CD14-positive monocyte (primary cell): ENCODE results near the gene GNPTG. TPM values are rescaled to one million over a fixed set of nuclear protein-coding genes. Genes with fewer than 3 reads are reported as not detected.

Experiments used
- DNase-seq, 3 donors: peaks; one replicate each; pipeline ENCODE4 v3.0.0-alpha.2; 2011 to 2022
- H2AFZ ChIP-seq: 2 replicates; pipeline ENCODE4 v1.6.0; 2012; ENCODE audit warnings: mild to moderate bottlenecking, low read depth, low read length, inconsistent platforms; ENCODE audit not compliant: insufficient read depth, poor library complexity, severe bottlenecking
- H3K27ac ChIP-seq, 2 donors: 1 replicate in 1 of 2; 2 replicates in 1 of 2; pipeline ENCODE4 v1.5.1; 2012 to 2013; ENCODE audit warnings: low read length in 2 of 2, control low read depth in 1 of 2, inconsistent platforms in 1 of 2, low read depth in 1 of 2, mild to moderate bottlenecking in 1 of 2
- H3K27me3 ChIP-seq, 2 donors: one replicate each; pipeline versions ENCODE4 v1.6.0 to v1.6.1; 2011 to 2013; ENCODE audit warnings: low read length in 2 of 2; ENCODE audit not compliant: control insufficient read depth in 2 of 2, insufficient read depth in 2 of 2
- H3K36me3 ChIP-seq, 2 donors: replicated peaks in 1 of 2; 1 replicate in 1 of 2; 2 replicates in 1 of 2; pipeline versions ENCODE4 v1.5.1 to v1.6.1; 2012 to 2013; ENCODE audit warnings: low read length in 2 of 2, control low read depth in 1 of 2, inconsistent platforms in 1 of 2, mild to moderate bottlenecking in 1 of 2; ENCODE audit not compliant: insufficient read depth in 2 of 2, control insufficient read depth in 1 of 2
- H3K4me1 ChIP-seq, 2 donors: 1 replicate in 1 of 2; 2 replicates in 1 of 2; pipeline versions ENCODE4 v1.5.1 to v1.6.1; 2012 to 2013; ENCODE audit warnings: low read length in 2 of 2, control low read depth in 1 of 2, inconsistent platforms in 1 of 2, mild to moderate bottlenecking in 1 of 2, moderate library complexity in 1 of 2; ENCODE audit not compliant: insufficient read depth in 2 of 2, control insufficient read depth in 1 of 2
- H3K4me2 ChIP-seq: replicated peaks from 2 replicates; pipeline ENCODE3; 2012; ENCODE audit warnings: low read length, moderate library complexity, mild to moderate bottlenecking; ENCODE audit not compliant: poor library complexity, severe bottlenecking; ENCODE audit errors: extremely low read depth
- H3K4me3 ChIP-seq, 3 experiments: fragments of 200-600 bp in 1 of 3; sonication (generic) in 1 of 3; replicated peaks in 1 of 3; 1 replicate in 2 of 3; 2 replicates in 1 of 3; pipeline ENCODE4 v1.5.1; 2011 to 2013; ENCODE audit warnings: low read length in 3 of 3, mild to moderate bottlenecking in 3 of 3, control low read depth in 2 of 3, low read depth in 2 of 3, inconsistent platforms in 1 of 3, moderate library complexity in 1 of 3
- H3K79me2 ChIP-seq: 2 replicates; pipeline ENCODE4 v1.6.0; 2012; ENCODE audit warnings: mild to moderate bottlenecking, control low read depth, inconsistent platforms, low read length, moderate library complexity; ENCODE audit not compliant: insufficient read depth
- H3K9ac ChIP-seq: 2 replicates; pipeline ENCODE4 v1.6.0; 2017; ENCODE audit warnings: low read length, mild to moderate bottlenecking; ENCODE audit not compliant: insufficient read depth, poor library complexity, severe bottlenecking
- H3K9me3 ChIP-seq, 2 donors: replicated peaks in 1 of 2; 1 replicate in 1 of 2; 2 replicates in 1 of 2; pipeline versions ENCODE4 v1.5.1 to v1.6.1; 2012 to 2013; ENCODE audit warnings: low read length in 2 of 2, control low read depth in 1 of 2; ENCODE audit not compliant: control insufficient read depth in 1 of 2, insufficient read depth in 1 of 2
- H4K20me1 ChIP-seq: 2 replicates; pipeline ENCODE4 v1.6.0; 2012; ENCODE audit warnings: mild to moderate bottlenecking, low read length, control low read depth, moderate library complexity; ENCODE audit not compliant: insufficient read depth
- H3K27ac Mint-ChIP-seq, 7 donors: one replicate each; pipeline ENCODE4 v1.8.0; 2020; ENCODE audit warnings: mild to moderate bottlenecking in 7 of 7, mixed read lengths in 7 of 7, moderate library complexity in 6 of 7, inconsistent platforms in 2 of 7
- H3K27me3 Mint-ChIP-seq, 3 donors: one replicate each; pipeline ENCODE4 v1.8.0; 2021 to 2022; ENCODE audit warnings: low read depth in 3 of 3, mild to moderate bottlenecking in 3 of 3, mixed read lengths in 3 of 3, moderate library complexity in 3 of 3, inconsistent platforms in 1 of 3
- H3K36me3 Mint-ChIP-seq, 2 donors: one replicate each; pipeline ENCODE4 v1.8.0; 2020; ENCODE audit warnings: mixed read lengths in 2 of 2, inconsistent platforms in 1 of 2, mild to moderate bottlenecking in 1 of 2
- H3K4me1 Mint-ChIP-seq: one replicate; pipeline ENCODE4 v1.8.0; 2020; ENCODE audit warnings: mild to moderate bottlenecking, mixed read lengths
- H3K4me3 Mint-ChIP-seq, 2 donors: one replicate each; pipeline ENCODE4 v1.8.0; 2020; ENCODE audit warnings: mild to moderate bottlenecking in 2 of 2, mixed read lengths in 2 of 2, moderate library complexity in 1 of 2
- H3K9me3 Mint-ChIP-seq, 7 donors: one replicate each; pipeline ENCODE4 v1.8.0; 2020 to 2022; ENCODE audit warnings: mixed read lengths in 7 of 7, mild to moderate bottlenecking in 6 of 7, moderate library complexity in 6 of 7, inconsistent platforms in 2 of 7
- CTCF ChIP-seq: fragments of 200-600 bp; IDR thresholded peaks from one replicate; pipeline ENCODE4 v1.8.0; 2022; ENCODE audit warnings: antibody characterized with exemption, mild to moderate bottlenecking
- WGBS: methylation state at CpG from one replicate; pipeline ENCODE4 v1.1.5; 2013; ENCODE audit warnings: missing lambda C conversion rate; ENCODE audit not compliant: insufficient coverage; 5-methylcytosine and 5-hydroxymethylcytosine counted together
- intact Hi-C, 2 donors: fragments of 100-400 bp; cut with micrococcal nuclease; formaldehyde crosslinking; loops; one replicate each; pipeline versions ENCODE4 v1.15.0 to v1.15.1; 2023
- polyA plus RNA-seq, 3 donors: library from polyadenylated mRNA; depleted of rRNA in 1 of 3; unstranded in 2 of 3; stranded (reverse) in 1 of 3; fragments of 300-500 nt in 2 of 3; fragments of >200 nt in 1 of 3; fragmentation: Illumina TruSeq in 2 of 3; gene quantifications; 1 replicate in 2 of 3; 2 replicates in 1 of 3; pipeline ENCODE4 v1.2.3, GENCODE V29; 2012 to 2021

The GNPTG gene
- polyA plus RNA-seq, 3 donors = 74.7 to 130 (median 82.5) TPM

- Mint-ChIP-seq H3K36me3 (peaks cover 16 to 35% of the 10 kb centered on the region in 2 donors), H3K4me1 (peaks cover 36% of the 10 kb centered on the region), H3K27me3 (no peaks in the 10 kb centered on the region), H3K4me3 (peak overlapping the region; percentile 85 to 92), H3K27ac (peak overlapping the region in 5 of 7 donors; percentile 16 to 82 (median 56)), H3K9me3 (peaks cover 0 to 4% (median 0%) of the 10 kb centered on the region in 7 donors)
- no peak for DNase-seq
- Histone ChIP-seq H2AFZ (no peak overlapping the region), H3K4me1 (peaks cover 21 to 32% of the 10 kb centered on the region in 2 donors), H3K4me2 (peak overlapping the region; percentile 96), H3K79me2 (peaks cover 52% of the 10 kb centered on the region), H4K20me1 (peaks cover 49% of the 10 kb centered on the region), H3K36me3 (peaks cover 18% of the 10 kb centered on the region in 2 donors), H3K4me3 (peak overlapping the region; percentile 53 to 97 (median 91)), H3K27ac (peak overlapping the region in 1 of 2 donors; percentile 88), H3K27me3 (no peaks in the 10 kb centered on the region), H3K9me3 (no peaks in the 10 kb centered on the region), H3K9ac (peak overlapping the region; percentile 91)
- 94% methylated on average over 16 of the region's 19 CpGs for WGBS
- intact Hi-C loops = loop anchor here in 1 of 2 donors (10.0 kb wide), 1 partner anchor 64 kb away; the partner anchor contains the start of gene UNKL
- TF ChIP-seq CTCF = no peak
Observed at GRCh38 chr16:1350691-1351090, 1.0 kb upstream of the GNPTG start.

- peak overlapping the region; percentile 91 for H2AFZ ChIP-seq
- H3K36me3 ChIP-seq = peaks cover 18% of the 10 kb centered on the region in 2 donors
- peak overlapping the region; percentile 91 for H3K9ac ChIP-seq
- peak overlapping the region in 6 of 7 donors; percentile 24 to 82 (median 58) for H3K27ac Mint-ChIP-seq
- under 1% methylated on average over 29 of the region's 35 CpGs for WGBS
- H3K9me3 Mint-ChIP-seq = peaks cover 0 to 4% (median 0%) of the 10 kb centered on the region in 7 donors
- H3K4me1 ChIP-seq = peaks cover 21 to 32% of the 10 kb centered on the region in 2 donors
- H4K20me1 ChIP-seq = peaks cover 54% of the 10 kb centered on the region
- peak overlapping the region; percentile 53 to 97 (median 91) for H3K4me3 ChIP-seq
- H3K27ac ChIP-seq = peak overlapping the region in 1 of 2 donors; percentile 88
- H3K36me3 Mint-ChIP-seq = peaks cover 16 to 35% of the 10 kb centered on the region in 2 donors
- H3K27me3 ChIP-seq = no peaks in the 10 kb centered on the region
- peak overlapping the region; percentile 85 to 92 for H3K4me3 Mint-ChIP-seq
- H3K9me3 ChIP-seq = no peaks in the 10 kb centered on the region
- H3K79me2 ChIP-seq = peaks cover 57% of the 10 kb centered on the region
- peaks cover 36% of the 10 kb centered on the region for H3K4me1 Mint-ChIP-seq
- intact Hi-C loops = loop anchor here in 1 of 2 donors (10.0 kb wide), 1 partner anchor 64 kb away; the partner anchor contains the start of gene UNKL
- peak overlapping the region; percentile 96 for H3K4me2 ChIP-seq
- DNase-seq = no peak
- no peak for TF ChIP-seq CTCF
- H3K27me3 Mint-ChIP-seq = no peaks in the 10 kb centered on the region
Observed at GRCh38 chr16:1351215-1351581, 533 bp upstream of the GNPTG start.
